GM23338 (cell line): ENCODE data around the gene SERTAD3. TPM values are rescaled to one million over a fixed set of nuclear protein-coding genes. Genes with fewer than 3 reads are reported as not detected.
A peak's percentile ranks its signal among the peaks of the same experiment; 100 is the strongest.

Source experiments
- ATAC-seq: fragments of 200-7000 bp; cut with Tn5 transposase; 3 replicates; pipeline ENCODE4 v1.9.1; 2020
- DNase-seq: peaks from one replicate; pipeline ENCODE4 v3.0.0-alpha.2; 2015; ENCODE audit warnings: low spot score
- H2AFZ ChIP-seq: fragments of 200-600 bp; sonication (generic); 2 replicates; pipeline ENCODE4 v1.8.0; 2016; ENCODE audit warnings: antibody characterized with exemption, mild to moderate bottlenecking, moderate library complexity
- H3F3A ChIP-seq: fragments of 200-600 bp; sonication (generic); replicated peaks from 2 replicates; pipeline ENCODE4 v1.8.0; 2017; ENCODE audit warnings: antibody characterized with exemption, mixed run types, low read depth
- H3K27ac ChIP-seq: fragments of 200-600 bp; sonication (generic); 2 replicates; pipeline ENCODE4 v1.6.1; 2016; ENCODE audit warnings: low read depth
- H3K27me3 ChIP-seq: fragments of 200-600 bp; sonication (generic); 2 replicates; pipeline ENCODE4 v1.8.0; 2016; ENCODE audit warnings: mild to moderate bottlenecking, mixed run types, moderate library complexity; ENCODE audit not compliant: insufficient read depth
- H3K36me3 ChIP-seq: fragments of 200-600 bp; sonication (generic); 2 replicates; pipeline ENCODE4 v1.8.0; 2016; ENCODE audit warnings: mild to moderate bottlenecking; ENCODE audit not compliant: insufficient read depth
- H3K4me1 ChIP-seq: fragments of 200-600 bp; sonication (generic); 2 replicates; pipeline ENCODE4 v1.8.0; 2016; ENCODE audit warnings: mild to moderate bottlenecking, moderate library complexity; ENCODE audit not compliant: insufficient read depth
- H3K4me2 ChIP-seq: fragments of 200-600 bp; sonication (generic); 2 replicates; pipeline ENCODE4 v1.7.1; 2017; ENCODE audit warnings: mixed run types
- H3K4me3 ChIP-seq: fragments of 200-600 bp; sonication (generic); 2 replicates; pipeline ENCODE4 v1.6.1; 2016; ENCODE audit warnings: mixed run types
- H3K79me2 ChIP-seq: fragments of 200-600 bp; sonication (generic); replicated peaks from 2 replicates; pipeline ENCODE4 v1.8.0; 2017; ENCODE audit warnings: mild to moderate bottlenecking; ENCODE audit not compliant: insufficient read depth
- H3K9me2 ChIP-seq: fragments of 200-600 bp; sonication (generic); 2 replicates; pipeline ENCODE4 v1.8.0; 2017; ENCODE audit not compliant: insufficient read depth
- H4K20me1 ChIP-seq: fragments of 200-600 bp; sonication (generic); replicated peaks from 2 replicates; pipeline ENCODE4 v1.8.0; 2017; ENCODE audit warnings: mild to moderate bottlenecking; ENCODE audit not compliant: insufficient read depth
- H3K27ac Mint-ChIP-seq: 2 replicates; pipeline ENCODE4 v1.8.0; 2020; ENCODE audit warnings: inconsistent platforms, mild to moderate bottlenecking, moderate library complexity, mixed read lengths
- H3K27me3 Mint-ChIP-seq: 3 replicates; pipeline ENCODE4 v1.8.0; 2022; ENCODE audit warnings: low read depth, mild to moderate bottlenecking, moderate library complexity, mixed read lengths, inconsistent platforms; ENCODE audit not compliant: insufficient read depth, poor library complexity
- H3K36me3 Mint-ChIP-seq: 3 replicates; pipeline ENCODE4 v1.8.0; 2021; ENCODE audit warnings: low read depth, mild to moderate bottlenecking, inconsistent platforms, moderate library complexity, mixed read lengths
- H3K4me1 Mint-ChIP-seq: 3 replicates; pipeline ENCODE4 v1.8.0; 2020; ENCODE audit warnings: mild to moderate bottlenecking, inconsistent platforms, mixed read lengths
- H3K4me3 Mint-ChIP-seq: 3 replicates; pipeline ENCODE4 v1.8.0; 2021; ENCODE audit warnings: moderate library complexity, mild to moderate bottlenecking, inconsistent platforms, mixed read lengths
- H3K9me3 Mint-ChIP-seq: 3 replicates; pipeline ENCODE4 v1.8.0; 2020; ENCODE audit warnings: moderate library complexity, mild to moderate bottlenecking, inconsistent platforms, mixed read lengths
- CREB1 ChIP-seq: fragments of 250-450 bp; sonication (Bioruptor Pico); IDR thresholded peaks from 2 replicates; pipeline ENCODE4 v1.5.0; 2020; ENCODE audit warnings: low read depth, mild to moderate bottlenecking, moderate library complexity
- CTCF ChIP-seq, 2 experiments: fragments of 200-600 bp in 1 of 2; sonication (generic) in 1 of 2; conservative IDR thresholded peaks; 2 replicates each; pipeline versions ENCODE4 v1.5.1 to v1.6.1; 2016 to 2017; ENCODE audit warnings: antibody characterized with exemption in 2 of 2, low read depth in 2 of 2, mild to moderate bottlenecking in 2 of 2, moderate library complexity in 1 of 2
- ETS1 ChIP-seq: IDR thresholded peaks from 2 replicates; pipeline ENCODE4 v1.6.1; 2016; ENCODE audit warnings: antibody characterized with exemption
- EZH2phosphoT487 ChIP-seq: fragments of 200-600 bp; sonication (generic); IDR thresholded peaks from one replicate; pipeline ENCODE4 v1.8.1; 2018; ENCODE audit warnings: antibody characterized with exemption; ENCODE audit not compliant: unreplicated experiment
- JUNB ChIP-seq: IDR thresholded peaks from one replicate; pipeline ENCODE4 v1.6.1; 2016; ENCODE audit warnings: antibody characterized with exemption; ENCODE audit not compliant: unreplicated experiment
- STAT1 ChIP-seq: IDR thresholded peaks from one replicate; pipeline ENCODE4 v1.6.1; 2016; ENCODE audit warnings: antibody characterized with exemption; ENCODE audit not compliant: unreplicated experiment
- ZNF114 ChIP-seq: fragments of 250-450 bp; sonication (Bioruptor Pico); IDR thresholded peaks from 2 replicates; pipeline ENCODE4 v1.5.0; 2020; ENCODE audit warnings: mild to moderate bottlenecking, moderate library complexity
- polyA plus RNA-seq: library from polyadenylated mRNA; unstranded; fragments of >200 nt; fragmentation: Nextera tagmentation; extraction: Ambion mirVana; gene quantifications from 2 replicates; pipeline ENCODE4 v1.2.1, GENCODE V29; 2016
- total RNA-seq: library from RNA; depleted of rRNA; stranded (reverse); fragments of >200 nt; shearing (Covaris generic); gene quantifications from 2 replicates; pipeline ENCODE4 v1.2.3, GENCODE V29; 2014
- TF ChIP-seq, protein P1 (sequence below): IDR thresholded peaks from one replicate; pipeline ENCODE4 v1.6.1; 2018; ENCODE audit warnings: antibody characterized with exemption; ENCODE audit not compliant: unreplicated experiment

SERTAD3 gene
- total and polyA plus RNA-seq, 2 experiments from 2014 or later, result 15.4 to 24.1 TPM

GRCh38 chr19:40466985-40467734 is 23.0 kb upstream of the SERTAD3 start, which contains the start of gene SPTBN4:
TSS of gene SPTBN4 (plus strand) at chr19:40467001. CDS start at chr19:40472622, 5,621 bp downstream.
- Histone ChIP-seq H3F3A (peaks cover 3% of the 10 kb centered on the region; the same call in 1 of the 2 replicates), H3K4me1 (no peaks in the 10 kb centered on the region; the same call in 1 of the 2 replicates), H3K4me2 (peak within 1 kb of the TSS; percentile 78), H2AFZ (peak within 1 kb of the TSS; percentile 47; the same call in 1 of the 2 replicates), H3K27me3 (peaks cover 36% of the 10 kb centered on the region), H3K4me3 (peak within 1 kb of the TSS; percentile 88), H3K9me2 (no peaks in the 10 kb centered on the region), H3K79me2 (no peaks in the 10 kb centered on the region), H4K20me1 (no peaks in the 10 kb centered on the region), H3K27ac (no peak within 1 kb of the TSS), H3K36me3 (no peaks in the 10 kb centered on the region)
- H3K9me3 Mint-ChIP-seq, result no peaks in the 10 kb centered on the region; the same call in 2 of the 3 replicates
- DNase-seq, result peak; percentile 54
- H3K27ac Mint-ChIP-seq, result no peak within 1 kb of the TSS
- ATAC-seq, result peak; percentile 4; the same call in 2 of the 3 replicates
- H3K27me3 Mint-ChIP-seq, result peaks cover 34% of the 10 kb centered on the region
- no peaks in the 10 kb centered on the region; the same call in 2 of the 3 replicates for H3K36me3 Mint-ChIP-seq
- H3K4me3 Mint-ChIP-seq, result peak within 1 kb of the TSS; percentile 79
- peaks cover 13% of the 10 kb centered on the region for H3K4me1 Mint-ChIP-seq
- TF ChIP-seq, protein P1, sequence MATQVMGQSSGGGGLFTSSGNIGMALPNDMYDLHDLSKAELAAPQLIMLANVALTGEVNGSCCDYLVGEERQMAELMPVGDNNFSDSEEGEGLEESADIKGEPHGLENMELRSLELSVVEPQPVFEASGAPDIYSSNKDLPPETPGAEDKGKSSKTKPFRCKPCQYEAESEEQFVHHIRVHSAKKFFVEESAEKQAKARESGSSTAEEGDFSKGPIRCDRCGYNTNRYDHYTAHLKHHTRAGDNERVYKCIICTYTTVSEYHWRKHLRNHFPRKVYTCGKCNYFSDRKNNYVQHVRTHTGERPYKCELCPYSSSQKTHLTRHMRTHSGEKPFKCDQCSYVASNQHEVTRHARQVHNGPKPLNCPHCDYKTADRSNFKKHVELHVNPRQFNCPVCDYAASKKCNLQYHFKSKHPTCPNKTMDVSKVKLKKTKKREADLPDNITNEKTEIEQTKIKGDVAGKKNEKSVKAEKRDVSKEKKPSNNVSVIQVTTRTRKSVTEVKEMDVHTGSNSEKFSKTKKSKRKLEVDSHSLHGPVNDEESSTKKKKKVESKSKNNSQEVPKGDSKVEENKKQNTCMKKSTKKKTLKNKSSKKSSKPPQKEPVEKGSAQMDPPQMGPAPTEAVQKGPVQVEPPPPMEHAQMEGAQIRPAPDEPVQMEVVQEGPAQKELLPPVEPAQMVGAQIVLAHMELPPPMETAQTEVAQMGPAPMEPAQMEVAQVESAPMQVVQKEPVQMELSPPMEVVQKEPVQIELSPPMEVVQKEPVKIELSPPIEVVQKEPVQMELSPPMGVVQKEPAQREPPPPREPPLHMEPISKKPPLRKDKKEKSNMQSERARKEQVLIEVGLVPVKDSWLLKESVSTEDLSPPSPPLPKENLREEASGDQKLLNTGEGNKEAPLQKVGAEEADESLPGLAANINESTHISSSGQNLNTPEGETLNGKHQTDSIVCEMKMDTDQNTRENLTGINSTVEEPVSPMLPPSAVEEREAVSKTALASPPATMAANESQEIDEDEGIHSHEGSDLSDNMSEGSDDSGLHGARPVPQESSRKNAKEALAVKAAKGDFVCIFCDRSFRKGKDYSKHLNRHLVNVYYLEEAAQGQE, result no peak
- no peak for TF ChIP-seq CREB1 (CRISPR knock-in tag)
- TF ChIP-seq CTCF (conservative IDR thresholded peaks at IDR 0.05; ENCODE audit: low read depth in 2 of 2), result no peak
- TF ChIP-seq STAT1, result no peak

DNA sequence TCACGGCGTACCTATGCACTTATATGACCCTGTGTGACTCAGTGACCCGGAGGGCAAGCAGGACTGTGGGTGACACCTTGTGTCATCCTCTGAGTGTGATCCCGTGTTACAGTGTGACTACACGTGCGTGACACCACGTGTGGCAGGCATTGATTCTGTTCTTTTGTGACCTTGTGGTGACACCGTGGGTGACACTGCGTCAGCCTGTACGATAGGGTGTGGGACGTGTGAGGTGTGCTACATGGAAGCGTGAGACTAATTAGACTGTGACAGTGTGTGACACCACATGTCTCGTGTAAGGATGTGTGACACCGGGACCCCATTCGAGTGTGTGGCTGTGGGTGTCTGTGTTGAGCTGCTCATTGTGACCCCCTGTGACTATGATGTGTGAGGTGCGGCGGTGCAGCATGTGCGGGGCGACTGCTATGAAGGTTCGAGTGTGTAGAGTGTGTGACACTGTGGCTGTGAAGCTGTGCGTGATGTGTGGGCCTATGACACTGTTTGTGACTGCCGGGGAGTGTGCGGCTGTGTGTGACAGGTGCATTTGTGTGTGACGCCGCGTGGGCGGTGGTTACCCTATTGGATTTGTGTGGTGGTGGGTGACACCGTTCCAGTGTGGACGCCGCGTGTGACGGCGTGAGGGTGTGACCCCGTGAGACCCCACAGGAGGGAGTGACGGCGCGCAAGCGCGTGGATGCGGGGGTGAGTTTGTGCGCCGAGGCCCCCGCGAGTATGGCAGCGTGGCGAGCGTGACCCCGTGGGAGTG is 22.3 kb upstream of the SERTAD3 start:
- Mint-ChIP-seq H3K27ac (no peak overlapping the region), H3K27me3 (peaks cover 39% of the 10 kb centered on the region), H3K4me3 (peak overlapping the region; percentile 79), H3K36me3 (no peaks in the 10 kb centered on the region; the same call in 2 of the 3 replicates), H3K9me3 (no peaks in the 10 kb centered on the region; the same call in 2 of the 3 replicates), H3K4me1 (peaks cover 13% of the 10 kb centered on the region)
- H3F3A ChIP-seq, result peaks cover 3% of the 10 kb centered on the region; the same call in 1 of the 2 replicates
- H3K9me2 ChIP-seq, result no peaks in the 10 kb centered on the region
- peak overlapping the region; percentile 88; the same call in 1 of the 2 replicates for H3K4me3 ChIP-seq
- H4K20me1 ChIP-seq, result no peaks in the 10 kb centered on the region
- H2AFZ ChIP-seq, result no peak overlapping the region
- H3K4me2 ChIP-seq, result peak overlapping the region; percentile 70
- H3K27ac ChIP-seq, result no peak overlapping the region
- no peak for ATAC-seq
- H3K4me1 ChIP-seq, result no peaks in the 10 kb centered on the region; the same call in 1 of the 2 replicates
- no peak for DNase-seq
- no peaks in the 10 kb centered on the region for H3K79me2 ChIP-seq
- peaks cover 36% of the 10 kb centered on the region for H3K27me3 ChIP-seq
- H3K36me3 ChIP-seq, result no peaks in the 10 kb centered on the region
- no peak for TF ChIP-seq EZH2phosphoT487
- no peak for TF ChIP-seq ZNF114 (CRISPR knock-in tag)
- TF ChIP-seq, protein P1, result no peak
- TF ChIP-seq JUNB, result no peak
- no peak for TF ChIP-seq ETS1
- TF ChIP-seq STAT1, result no peak
